Neuronal stem cell (in vitro differentiated cells): ENCODE data around the gene MED15.

Source experiments
- DNase-seq: peaks from one replicate; pipeline ENCODE4 v3.0.0-alpha.2; 2013; ENCODE audit warnings: low spot score
- H2AFZ ChIP-seq: one replicate; pipeline ENCODE4 v1.6.1; 2013; ENCODE audit warnings: mild to moderate bottlenecking, low read length, inconsistent platforms
- H2AK5ac ChIP-seq: 2 replicates; pipeline ENCODE4 v1.6.1; 2013; ENCODE audit warnings: low read depth, mild to moderate bottlenecking, inconsistent platforms, low read length, moderate library complexity, mixed read lengths
- H2BK120ac ChIP-seq: 2 replicates; pipeline ENCODE4 v1.6.1; 2013; ENCODE audit warnings: low read depth, mild to moderate bottlenecking, inconsistent platforms, low read length, moderate library complexity, mixed read lengths
- H2BK12ac ChIP-seq: one replicate; pipeline ENCODE4 v1.6.1; 2013; ENCODE audit warnings: low read length, inconsistent platforms
- H2BK15ac ChIP-seq: 2 replicates; pipeline ENCODE4 v1.6.1; 2013; ENCODE audit warnings: mild to moderate bottlenecking, low read length, inconsistent platforms, mixed read lengths
- H2BK5ac ChIP-seq: one replicate; pipeline ENCODE4 v1.6.1; 2013; ENCODE audit warnings: inconsistent platforms, mild to moderate bottlenecking, low read length, moderate library complexity
- H3K14ac ChIP-seq: one replicate; pipeline ENCODE4 v1.6.1; 2013; ENCODE audit warnings: low read length, inconsistent platforms
- H3K18ac ChIP-seq: 2 replicates; pipeline ENCODE4 v1.6.1; 2013; ENCODE audit warnings: low read length, inconsistent platforms
- H3K23ac ChIP-seq: 2 replicates; pipeline ENCODE4 v1.6.1; 2013; ENCODE audit warnings: low read depth, mild to moderate bottlenecking, mixed read lengths, low read length, inconsistent platforms; ENCODE audit not compliant: poor library complexity
- H3K27ac ChIP-seq: replicated peaks from 3 replicates; pipeline ENCODE4 v1.5.1; 2013; ENCODE audit warnings: low read length, inconsistent platforms
- H3K27me3 ChIP-seq, 3 experiments: 2 replicates each; pipeline ENCODE4 v1.6.1; 2013; ENCODE audit warnings: low read length in 3 of 3, mild to moderate bottlenecking in 2 of 3, inconsistent platforms in 1 of 3, low read depth in 1 of 3, mixed read lengths in 1 of 3, moderate library complexity in 1 of 3; ENCODE audit not compliant: control insufficient read depth in 3 of 3, insufficient read depth in 3 of 3
- H3K36me3 ChIP-seq, 2 donors: replicated peaks in 1 of 2; 2 replicates each; pipeline ENCODE4 v1.6.1; 2013; ENCODE audit warnings: low read length in 2 of 2; ENCODE audit not compliant: control insufficient read depth in 2 of 2, insufficient read depth in 2 of 2
- H3K4ac ChIP-seq: 2 replicates; pipeline ENCODE4 v1.6.1; 2013; ENCODE audit warnings: inconsistent platforms, mild to moderate bottlenecking, low read length, moderate library complexity
- H3K4me1 ChIP-seq, 2 donors: 1 replicate in 1 of 2; 2 replicates in 1 of 2; pipeline ENCODE4 v1.6.1; 2013; ENCODE audit warnings: low read length in 2 of 2, low read depth in 1 of 2; ENCODE audit not compliant: control insufficient read depth in 2 of 2, insufficient read depth in 1 of 2
- H3K4me2 ChIP-seq: one replicate; pipeline ENCODE4 v1.6.1; 2013; ENCODE audit warnings: mild to moderate bottlenecking, low read length, inconsistent platforms; ENCODE audit not compliant: insufficient read depth, poor library complexity, severe bottlenecking
- H3K4me3 ChIP-seq, 2 donors: 2 replicates each; pipeline ENCODE4 v1.5.1; 2013; ENCODE audit warnings: low read length in 2 of 2, mild to moderate bottlenecking in 2 of 2, inconsistent platforms in 1 of 2, moderate library complexity in 1 of 2
- H3K79me1 ChIP-seq: one replicate; pipeline ENCODE4 v1.6.1; 2013; ENCODE audit warnings: low read depth, mild to moderate bottlenecking, inconsistent platforms, low read length, moderate library complexity
- H3K9ac ChIP-seq: one replicate; pipeline ENCODE4 v1.6.1; 2013; ENCODE audit warnings: mild to moderate bottlenecking, low read depth, low read length, inconsistent platforms; ENCODE audit not compliant: poor library complexity
- H3K9me3 ChIP-seq, 2 donors: replicated peaks in 1 of 2; 2 replicates each; pipeline versions ENCODE3 to v1.6.1; 2013; ENCODE audit warnings: low read length in 2 of 2, mild to moderate bottlenecking in 2 of 2, inconsistent platforms in 1 of 2, low read depth in 1 of 2, mixed read lengths in 1 of 2, moderate library complexity in 1 of 2; ENCODE audit not compliant: control insufficient read depth in 2 of 2, insufficient read depth in 1 of 2
- H4K8ac ChIP-seq: one replicate; pipeline ENCODE4 v1.6.1; 2013; ENCODE audit warnings: low read depth, mild to moderate bottlenecking, inconsistent platforms, low read length, moderate library complexity
- H4K91ac ChIP-seq: one replicate; pipeline ENCODE4 v1.6.1; 2013; ENCODE audit warnings: low read length, low read depth, mild to moderate bottlenecking, inconsistent platforms; ENCODE audit not compliant: poor library complexity
- WGBS, 2 donors: extraction: QIAGEN DNeasy Blood & Tissue Kit; methylation state at CpG; one replicate each; pipeline ENCODE4 v1.1.7; 2013; ENCODE audit warnings: missing lambda C conversion rate in 2 of 2, mixed read lengths in 1 of 2; ENCODE audit not compliant: insufficient read length in 2 of 2, insufficient replicate concordance in 1 of 2; ENCODE audit errors: extremely low coverage in 2 of 2; 5-methylcytosine and 5-hydroxymethylcytosine counted together

MED15 gene

GRCh38 chr22:20602609-20603164 lies 95.3 kb downstream of the MED15 start:
- no peaks in the 10 kb centered on the region for H3K79me1 ChIP-seq

GRCh38 chr22:20604092-20604747 lies 96.8 kb downstream of the MED15 start:
- Histone ChIP-seq H3K14ac (no peak overlapping the region), H2BK120ac (no peak overlapping the region), H3K27me3 (peaks cover 0 to 32% (median 0%) of the 10 kb centered on the region in 3 experiments), H3K4me2 (no peak overlapping the region), H3K4me3 (no peak overlapping the region), H2BK12ac (no peak overlapping the region), H3K36me3 (no peaks in the 10 kb centered on the region), H3K79me1 (no peaks in the 10 kb centered on the region), H3K27ac (no peak overlapping the region), H4K91ac (no peak overlapping the region), H3K4me1 (peaks cover 9 to 12% of the 10 kb centered on the region in 2 donors), H3K9ac (no peak overlapping the region), H3K18ac (peak overlapping the region; percentile 54), H3K23ac (peak overlapping the region; percentile 26), H2BK5ac (peak overlapping the region; percentile 6), H3K9me3 (no peaks in the 10 kb centered on the region), H2AK5ac (peak overlapping the region; percentile 8), H3K4ac (no peak overlapping the region), H4K8ac (no peak overlapping the region), H2BK15ac (no peak overlapping the region), H2AFZ (no peak overlapping the region)
- WGBS, 2 donors: no CpG with 5 or more reads among the region's 23 CpGs
- no peak for DNase-seq

More at GRCh38 chr22:20602609-20603164, 95.3 kb downstream of the MED15 start:
- Histone ChIP-seq H2AK5ac (no peak overlapping the region), H3K27ac (no peak overlapping the region), H3K36me3 (no peaks in the 10 kb centered on the region), H2BK12ac (no peak overlapping the region), H4K91ac (no peak overlapping the region), H3K4me2 (no peak overlapping the region), H3K4me1 (peaks cover 9 to 12% of the 10 kb centered on the region in 2 donors), H2AFZ (no peak overlapping the region), H3K4me3 (no peak overlapping the region), H2BK120ac (no peak overlapping the region), H3K9ac (no peak overlapping the region), H4K8ac (no peak overlapping the region), H3K23ac (peak overlapping the region; percentile 83), H3K27me3 (peaks cover 0 to 21% (median 0%) of the 10 kb centered on the region in 3 experiments), H3K14ac (no peak overlapping the region), H2BK15ac (no peak overlapping the region), H3K18ac (peak overlapping the region; percentile 61), H3K4ac (no peak overlapping the region), H2BK5ac (no peak overlapping the region), H3K9me3 (no peaks in the 10 kb centered on the region)
- no peak for DNase-seq
- no CpG with 5 or more reads among the region's 8 CpGs for WGBS, 2 donors

GRCh38 chr22:20604776-20605221 lies 97.4 kb downstream of the MED15 start:
- no peak overlapping the region for H2BK12ac ChIP-seq
- H2BK15ac ChIP-seq: peak overlapping the region; percentile 21
- no peak overlapping the region for H3K4ac ChIP-seq
- H3K4me1 ChIP-seq: peaks cover 9 to 12% of the 10 kb centered on the region in 2 donors
- peak overlapping the region; percentile 75 for H3K23ac ChIP-seq
- H2AK5ac ChIP-seq: peak overlapping the region; percentile 8
- H3K18ac ChIP-seq: no peak overlapping the region
- H2BK5ac ChIP-seq: peak overlapping the region; percentile 6
- no CpG with 5 or more reads among the region's 18 CpGs for WGBS, 2 donors
- peak overlapping the region in 1 of 2 donors; percentile 29 for H3K4me3 ChIP-seq
- H3K27ac ChIP-seq: no peak overlapping the region
- H2AFZ ChIP-seq: no peak overlapping the region
- H3K36me3 ChIP-seq: no peaks in the 10 kb centered on the region
- no peak overlapping the region for H3K14ac ChIP-seq
- no peaks in the 10 kb centered on the region for H3K79me1 ChIP-seq
- H3K4me2 ChIP-seq: no peak overlapping the region
- no peak overlapping the region for H2BK120ac ChIP-seq
- peaks cover 0 to 38% (median 0%) of the 10 kb centered on the region in 3 experiments for H3K27me3 ChIP-seq
- H3K9me3 ChIP-seq: no peaks in the 10 kb centered on the region
- DNase-seq: no peak
- no peak overlapping the region for H4K91ac ChIP-seq
- no peak overlapping the region for H4K8ac ChIP-seq
- H3K9ac ChIP-seq: peak overlapping the region; percentile 2

GRCh38 chr22:20605328-20605727 lies 97.9 kb downstream of the MED15 start:
- Histone ChIP-seq H2AFZ (no peak overlapping the region), H3K79me1 (no peaks in the 10 kb centered on the region), H4K8ac (no peak overlapping the region), H2BK15ac (no peak overlapping the region), H3K4ac (no peak overlapping the region), H3K4me3 (no peak overlapping the region), H3K27me3 (peaks cover 0 to 41% (median 0%) of the 10 kb centered on the region in 3 experiments), H4K91ac (no peak overlapping the region), H3K4me2 (no peak overlapping the region), H2BK5ac (no peak overlapping the region), H3K14ac (no peak overlapping the region), H2AK5ac (peak overlapping the region; percentile 99), H3K9ac (peak overlapping the region; percentile 63), H3K36me3 (no peaks in the 10 kb centered on the region), H3K9me3 (no peaks in the 10 kb centered on the region), H3K18ac (no peak overlapping the region), H2BK12ac (peak overlapping the region; percentile 58), H3K4me1 (peaks cover 9 to 12% of the 10 kb centered on the region in 2 donors), H2BK120ac (peak overlapping the region; percentile 61), H3K23ac (peak overlapping the region; percentile 8), H3K27ac (no peak overlapping the region)
- DNase-seq: no peak
- no CpG with 5 or more reads among the region's 6 CpGs for WGBS, 2 donors
